ENCODE measurements around the gene LRP1B.

LRP1B gene

GRCh38 chr2:140972724-140973123 is 1158.1 kb downstream of the LRP1B start:
- TF ChIP-seq FOXM1 (IDR thresholded peaks at IDR 0.05; ENCODE audit: borderline replicate concordance, low read depth) (no peak), YY1 (IDR thresholded peaks at IDR 0.05; ENCODE audit: low read depth) (no peak)

- TF ChIP-seq EP300 (IDR thresholded peaks at IDR 0.05; ENCODE audit: borderline replicate concordance) = no peak
- no peak for TF ChIP-seq TEAD4 (IDR thresholded peaks at IDR 0.05)
- no peak for TF ChIP-seq TCF12 (IDR thresholded peaks at IDR 0.05; ENCODE audit: low read depth)
- TF ChIP-seq NFIC (IDR thresholded peaks at IDR 0.05) = no peak
- no peak for TF ChIP-seq YY1 (IDR thresholded peaks at IDR 0.05; ENCODE audit: low read depth)
- no peak for TF ChIP-seq EGR1 (IDR thresholded peaks at IDR 0.05)
- no peak for TF ChIP-seq REST (IDR thresholded peaks at IDR 0.05; ENCODE audit: low read depth)
Observed at GRCh38 chr2:140949932-140950331, 1180.9 kb downstream of the LRP1B start.

GRCh38 chr2:140947236-140947635 is 1183.6 kb downstream of the LRP1B start:
- TF ChIP-seq CREB1 (IDR thresholded peaks at IDR 0.05; ENCODE audit: low read depth) = no peak
- TF ChIP-seq CEBPB (IDR thresholded peaks at IDR 0.05) = no peak
- TF ChIP-seq EGR1 (IDR thresholded peaks at IDR 0.05) = no peak
- TF ChIP-seq TAF1 (IDR thresholded peaks at IDR 0.05; ENCODE audit: low read depth) = no peak
- TF ChIP-seq EP300 (IDR thresholded peaks at IDR 0.05; ENCODE audit: borderline replicate concordance) = no peak
- TF ChIP-seq ZBTB7A (IDR thresholded peaks at IDR 0.05; ENCODE audit: low read depth) = no peak
- TF ChIP-seq NFIC (IDR thresholded peaks at IDR 0.05) = no peak
- no peak for TF ChIP-seq REST (IDR thresholded peaks at IDR 0.05; ENCODE audit: low read depth)

DNA sequence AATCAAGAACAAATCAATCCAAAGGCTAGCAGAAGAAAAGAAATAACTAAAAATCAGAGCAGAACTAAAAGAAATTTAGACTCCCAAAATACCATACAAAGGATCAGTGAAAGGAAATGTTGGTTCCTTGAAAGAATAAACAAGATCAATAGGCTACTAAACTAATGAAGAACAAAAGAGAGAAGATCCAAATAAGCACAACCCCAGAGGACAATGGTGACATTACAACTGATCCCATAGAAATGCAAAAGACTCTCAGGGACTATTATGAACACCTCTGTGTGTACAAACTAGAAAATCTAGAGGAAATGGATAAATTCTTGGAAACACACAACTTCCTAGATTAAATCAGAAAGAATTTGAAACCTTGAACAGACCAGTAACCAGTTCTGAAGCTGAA is 1186.9 kb downstream of the LRP1B start:
- TF ChIP-seq CEBPB (IDR thresholded peaks at IDR 0.05) (no peak), FOXM1 (IDR thresholded peaks at IDR 0.05; ENCODE audit: borderline replicate concordance, low read depth) (no peak), CREB1 (IDR thresholded peaks at IDR 0.05; ENCODE audit: low read depth) (no peak), EP300 (IDR thresholded peaks at IDR 0.05; ENCODE audit: borderline replicate concordance) (no peak), NFIC (IDR thresholded peaks at IDR 0.05) (no peak)

GRCh38 chr2:140942284-140942683 is 1188.5 kb downstream of the LRP1B start:
- TF ChIP-seq RAD21 (IDR thresholded peaks at IDR 0.05; ENCODE audit: low read depth) (no peak), ZBTB7A (IDR thresholded peaks at IDR 0.05; ENCODE audit: low read depth) (no peak), FOXM1 (IDR thresholded peaks at IDR 0.05; ENCODE audit: borderline replicate concordance, low read depth) (no peak), EGR1 (IDR thresholded peaks at IDR 0.05) (no peak), TEAD4 (IDR thresholded peaks at IDR 0.05) (no peak), TAF1 (IDR thresholded peaks at IDR 0.05; ENCODE audit: low read depth) (no peak), CEBPB (IDR thresholded peaks at IDR 0.05) (no peak), YY1 (IDR thresholded peaks at IDR 0.05; ENCODE audit: low read depth) (no peak), EP300 (IDR thresholded peaks at IDR 0.05; ENCODE audit: borderline replicate concordance) (no peak), CREB1 (IDR thresholded peaks at IDR 0.05; ENCODE audit: low read depth) (no peak), NFIC (IDR thresholded peaks at IDR 0.05) (no peak), TCF12 (IDR thresholded peaks at IDR 0.05; ENCODE audit: low read depth) (no peak), REST (IDR thresholded peaks at IDR 0.05; ENCODE audit: low read depth) (no peak), MAX (IDR thresholded peaks at IDR 0.05) (no peak)
- TF ChIP-seq, protein P1, sequence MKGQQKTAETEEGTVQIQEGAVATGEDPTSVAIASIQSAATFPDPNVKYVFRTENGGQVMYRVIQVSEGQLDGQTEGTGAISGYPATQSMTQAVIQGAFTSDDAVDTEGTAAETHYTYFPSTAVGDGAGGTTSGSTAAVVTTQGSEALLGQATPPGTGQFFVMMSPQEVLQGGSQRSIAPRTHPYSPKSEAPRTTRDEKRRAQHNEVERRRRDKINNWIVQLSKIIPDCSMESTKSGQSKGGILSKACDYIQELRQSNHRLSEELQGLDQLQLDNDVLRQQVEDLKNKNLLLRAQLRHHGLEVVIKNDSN (IDR thresholded peaks at IDR 0.05) = no peak

DNA sequence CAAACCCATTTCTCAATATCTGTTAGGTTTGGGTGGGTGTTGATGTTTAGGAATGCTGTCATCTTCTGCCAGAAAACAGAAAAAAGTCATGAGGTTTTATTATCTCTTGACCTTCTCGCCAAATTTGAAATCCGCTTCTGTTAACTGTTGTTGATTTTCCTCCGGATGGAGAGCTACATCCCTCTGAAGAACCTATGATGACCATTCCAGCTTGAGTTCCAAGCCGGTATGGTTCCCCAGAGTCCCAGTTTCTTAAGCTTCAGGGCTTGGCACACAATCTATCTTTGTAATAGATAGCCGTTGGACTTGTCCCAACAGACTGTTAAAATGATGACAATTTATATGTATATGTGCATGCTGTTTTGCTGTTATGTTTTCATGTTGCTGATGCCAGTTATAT is 1201.0 kb downstream of the LRP1B start:
- TF ChIP-seq CEBPB (IDR thresholded peaks at IDR 0.05) (no peak), EGR1 (IDR thresholded peaks at IDR 0.05) (no peak), CREB1 (IDR thresholded peaks at IDR 0.05; ENCODE audit: low read depth) (no peak)

Data from Ishikawa (cell line).